ENCODE data around the gene EFCAB13.
"Not testable (repeated sequence)": the region's sequence is repeated elsewhere in the genome, so short reads cannot be mapped to it uniquely, and the experiment has no call there.

Gene EFCAB13

GRCh38 chr17:47432240-47432639 lies 108.5 kb downstream of the EFCAB13 start:
- not testable (repeated sequence) for DNase-seq

- no peak for DNase-seq
These were observed 141.4 kb downstream of the EFCAB13 start for GRCh38 chr17:47465165-47465564.

- DNase-seq = not testable (repeated sequence)
These were observed 143.2 kb downstream of the EFCAB13 start for GRCh38 chr17:47466976-47467375.

DNA sequence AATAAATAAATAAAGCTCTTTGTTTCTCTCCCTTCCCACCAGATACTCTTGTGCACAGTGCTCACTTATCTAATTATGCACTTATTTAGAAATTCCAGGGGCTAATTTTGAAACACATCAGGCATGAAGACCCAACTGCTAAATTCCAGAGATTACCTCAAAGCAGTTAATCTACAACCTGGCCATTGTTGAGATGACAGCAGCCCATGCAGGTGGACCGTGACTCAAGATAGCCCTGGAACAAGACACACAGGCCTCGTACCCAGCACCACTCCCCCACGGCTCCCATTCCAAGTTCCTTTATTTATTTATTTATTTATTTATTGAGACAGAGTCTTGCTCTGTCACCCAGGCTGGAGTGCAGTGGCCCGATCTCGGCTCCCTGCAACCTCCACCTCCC lies 147.1 kb downstream of the EFCAB13 start:
- no peak for DNase-seq

- DNase-seq = not testable (repeated sequence)
These were observed 148.3 kb downstream of the EFCAB13 start for GRCh38 chr17:47472073-47472472.

Measured in NK-92 treated with Interleukin-12 subunit alpha and Interleukin-12 subunit beta, amount 100 ng/mL, for 24 hours (cell line).